22Rv1 (cell line): ENCODE results near the gene NPEPL1.

Experiments used
- H3K27ac ChIP-seq: fragments of 450-650 bp; 2 replicates; pipeline ENCODE4 v1.5.1; 2017
- ZFX ChIP-seq: fragments of 450-650 bp; IDR thresholded peaks from 2 replicates; pipeline ENCODE4 v1.6.1; 2017; ENCODE audit warnings: antibody characterized with exemption, borderline replicate concordance
- TF ChIP-seq, protein P1 (sequence below): fragments of 450-650 bp; IDR thresholded peaks from 2 replicates; pipeline ENCODE4 v1.5.1; 2017; ENCODE audit warnings: mild to moderate bottlenecking

Gene NPEPL1

GRCh38 chr20:58709013-58709702 is 16.6 kb downstream of the NPEPL1 start:
- TF ChIP-seq ZFX, result no peak
- TF ChIP-seq, protein P1, sequence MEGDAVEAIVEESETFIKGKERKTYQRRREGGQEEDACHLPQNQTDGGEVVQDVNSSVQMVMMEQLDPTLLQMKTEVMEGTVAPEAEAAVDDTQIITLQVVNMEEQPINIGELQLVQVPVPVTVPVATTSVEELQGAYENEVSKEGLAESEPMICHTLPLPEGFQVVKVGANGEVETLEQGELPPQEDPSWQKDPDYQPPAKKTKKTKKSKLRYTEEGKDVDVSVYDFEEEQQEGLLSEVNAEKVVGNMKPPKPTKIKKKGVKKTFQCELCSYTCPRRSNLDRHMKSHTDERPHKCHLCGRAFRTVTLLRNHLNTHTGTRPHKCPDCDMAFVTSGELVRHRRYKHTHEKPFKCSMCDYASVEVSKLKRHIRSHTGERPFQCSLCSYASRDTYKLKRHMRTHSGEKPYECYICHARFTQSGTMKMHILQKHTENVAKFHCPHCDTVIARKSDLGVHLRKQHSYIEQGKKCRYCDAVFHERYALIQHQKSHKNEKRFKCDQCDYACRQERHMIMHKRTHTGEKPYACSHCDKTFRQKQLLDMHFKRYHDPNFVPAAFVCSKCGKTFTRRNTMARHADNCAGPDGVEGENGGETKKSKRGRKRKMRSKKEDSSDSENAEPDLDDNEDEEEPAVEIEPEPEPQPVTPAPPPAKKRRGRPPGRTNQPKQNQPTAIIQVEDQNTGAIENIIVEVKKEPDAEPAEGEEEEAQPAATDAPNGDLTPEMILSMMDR, result no peak
- no peak overlapping the region for H3K27ac ChIP-seq

DNA sequence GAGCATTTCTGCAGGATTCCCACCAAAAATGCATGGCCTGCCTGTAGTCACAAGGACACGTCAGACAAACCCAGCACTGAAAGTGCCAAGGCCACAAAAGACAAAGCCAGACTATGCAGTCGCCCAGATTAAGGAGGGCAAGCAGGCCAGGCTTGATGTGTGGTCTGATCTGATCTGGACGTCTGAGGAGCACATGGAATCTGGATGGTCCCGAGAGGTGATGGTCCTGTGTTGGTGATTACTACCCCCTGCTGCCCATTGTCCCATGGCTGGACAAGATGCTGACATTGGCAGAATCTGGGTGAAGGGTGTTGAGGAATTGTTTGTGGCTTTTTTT is 17.1 kb downstream of the NPEPL1 start:
- no peak for TF ChIP-seq ZFX
- TF ChIP-seq, protein P1, result no peak
- no peak overlapping the region for H3K27ac ChIP-seq

GRCh38 chr20:58710481-58711265 is 18.1 kb downstream of the NPEPL1 start:
- no peak overlapping the region for H3K27ac ChIP-seq
- TF ChIP-seq, protein P1, result no peak
- no peak for TF ChIP-seq ZFX

DNA sequence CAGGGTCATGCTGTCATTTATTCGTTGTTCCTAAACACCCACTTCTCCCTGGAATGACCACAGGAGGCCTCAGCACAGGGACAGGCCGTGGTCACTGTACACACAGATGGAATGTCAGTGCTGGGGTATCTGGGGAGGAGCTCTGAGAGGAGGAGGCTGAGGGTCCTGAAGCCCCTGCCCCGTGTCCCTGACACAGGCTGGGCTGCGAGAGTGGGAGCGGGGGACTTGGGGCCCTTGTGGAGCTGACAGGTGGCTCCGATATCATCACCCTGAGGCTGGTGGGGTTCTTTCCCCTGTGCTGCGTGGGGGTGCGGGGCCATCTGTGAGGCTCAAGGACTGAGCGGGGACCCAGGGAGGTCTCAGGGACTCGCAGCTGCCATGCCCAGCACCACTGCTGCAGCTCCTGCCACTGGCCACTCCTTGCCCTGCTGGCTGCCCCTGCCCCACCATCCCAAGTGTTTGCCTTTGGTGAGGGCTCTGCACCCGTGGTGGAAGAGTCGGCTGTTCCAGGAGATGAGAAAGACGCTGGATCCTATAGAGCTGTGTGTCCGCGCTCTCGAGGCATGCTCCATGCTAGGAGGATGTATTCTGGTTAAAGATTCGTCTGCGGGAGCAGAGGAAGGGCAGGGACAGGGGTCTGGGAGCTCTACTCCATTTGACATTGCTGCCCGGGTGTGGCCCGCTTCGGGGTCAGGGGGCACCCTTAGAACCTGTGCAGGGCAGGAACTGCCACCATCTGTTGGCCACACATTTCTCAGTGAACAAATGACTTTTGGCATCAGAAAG is 18.9 kb downstream of the NPEPL1 start:
- H3K27ac ChIP-seq, result no peak overlapping the region
- TF ChIP-seq, protein P1, result no peak
- no peak for TF ChIP-seq ZFX

DNA sequence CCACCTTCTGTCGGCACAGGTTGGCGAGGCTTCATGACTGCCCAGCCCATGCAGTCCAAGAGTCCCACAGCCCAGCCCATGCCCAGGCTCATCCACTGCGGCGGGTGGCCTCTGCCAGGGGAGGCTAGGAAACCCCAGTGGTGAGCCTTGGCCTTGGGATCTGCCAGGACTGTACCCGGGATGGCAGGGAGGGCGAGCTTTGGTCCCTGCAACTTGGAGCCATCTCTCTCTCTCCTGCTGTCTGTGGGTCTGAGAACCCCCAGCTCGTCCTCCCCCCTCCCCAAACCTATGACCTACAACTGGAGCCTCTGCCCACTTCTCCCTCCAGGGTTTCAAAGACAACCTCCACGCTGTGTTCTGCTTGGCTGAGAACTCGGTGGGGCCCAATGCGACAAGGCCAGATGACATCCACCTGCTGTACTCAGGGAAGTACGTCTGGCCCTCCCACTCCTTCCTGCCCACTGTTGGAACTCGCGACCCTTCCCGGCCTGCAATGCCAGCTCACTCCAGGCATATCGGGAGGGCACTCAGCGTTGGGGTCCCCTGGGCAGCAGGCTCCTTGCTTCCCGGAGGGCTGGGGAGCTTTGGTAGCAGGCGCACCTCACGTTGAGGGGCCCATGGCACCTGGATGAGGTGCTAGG is 19.7 kb downstream of the NPEPL1 start:
- TF ChIP-seq ZFX, result no peak
- TF ChIP-seq, protein P1, result no peak
- no peak overlapping the region for H3K27ac ChIP-seq

DNA sequence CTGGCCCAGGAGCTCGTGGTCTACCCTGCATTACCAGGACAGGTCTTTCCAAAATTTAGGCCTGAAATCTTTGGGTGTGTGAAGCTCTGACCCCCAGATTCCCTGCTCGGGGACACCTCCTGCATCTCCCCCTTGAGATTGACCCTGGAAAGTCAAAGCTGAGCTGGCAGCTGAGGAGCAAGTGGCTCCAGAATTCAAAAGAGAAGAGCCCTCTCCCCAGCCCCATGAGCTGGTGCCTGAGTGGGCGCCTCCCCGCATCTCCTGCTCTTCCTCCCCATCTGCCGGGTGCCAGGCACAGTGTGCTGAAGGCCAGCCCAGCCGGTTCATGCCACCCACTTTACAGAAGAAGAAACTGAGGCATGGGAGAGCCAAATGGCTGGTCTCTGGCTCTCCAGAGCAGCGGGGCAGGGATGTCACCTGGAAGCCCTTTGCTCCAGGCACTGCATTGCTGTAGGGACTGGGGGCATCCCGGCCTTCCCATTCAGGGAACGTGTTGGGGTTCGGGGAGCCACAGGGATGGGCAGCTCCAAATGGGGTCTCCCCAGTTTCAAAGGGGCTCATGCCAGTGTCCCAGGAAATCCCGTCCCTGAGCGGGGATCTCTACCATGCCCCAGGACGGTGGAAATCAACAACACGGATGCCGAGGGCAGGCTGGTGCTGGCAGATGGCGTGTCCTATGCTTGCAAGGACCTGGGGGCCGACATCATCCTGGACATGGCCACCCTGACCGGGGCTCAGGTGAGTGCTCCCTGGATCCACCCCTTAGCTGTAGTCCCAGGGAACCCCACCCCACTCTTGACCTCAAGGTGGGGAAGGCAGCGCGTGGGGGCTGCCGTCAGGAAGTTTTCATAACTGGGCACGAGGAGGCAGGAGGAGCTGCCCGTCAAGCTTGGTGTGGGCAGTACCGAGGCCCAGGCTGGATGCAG is 20.5 kb downstream of the NPEPL1 start:
- no peak for TF ChIP-seq ZFX
- TF ChIP-seq, protein P1, result no peak
- H3K27ac ChIP-seq, result no peak overlapping the region
